Measurements from ENCODE around the gene MTR.

Gene MTR

DNA sequence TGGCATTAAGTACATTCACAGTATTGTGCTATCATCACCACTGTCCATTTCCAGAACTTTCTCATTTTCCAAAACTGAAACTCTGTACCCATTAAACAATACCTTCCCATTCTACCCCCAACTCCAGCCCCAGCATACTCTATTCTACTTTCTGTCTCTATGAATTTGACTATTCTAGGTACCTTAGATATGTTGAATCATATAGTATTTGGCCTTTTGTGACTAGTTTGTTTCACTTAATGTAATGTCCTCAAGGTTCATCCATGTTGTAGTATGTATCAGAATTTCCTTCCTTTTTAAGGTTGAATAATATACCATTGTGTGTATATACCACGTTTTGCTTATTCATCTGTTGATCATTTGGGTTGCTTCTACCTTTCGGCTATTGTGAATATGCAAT is 11.5 kb downstream of the MTR start:
- no peak for DNase-seq (ENCODE audit: low read depth, low spot score)
- no peak overlapping the region for H3K4me3 ChIP-seq (ENCODE audit: low read depth, low read length)
- no peak for TF ChIP-seq CTCF (IDR thresholded peaks at IDR 0.05; ENCODE audit: low read depth, low read length)
- in situ Hi-C loops (cut with HindIII; ENCODE audit: low sequenced_read_pairs) = no loop called here

DNA sequence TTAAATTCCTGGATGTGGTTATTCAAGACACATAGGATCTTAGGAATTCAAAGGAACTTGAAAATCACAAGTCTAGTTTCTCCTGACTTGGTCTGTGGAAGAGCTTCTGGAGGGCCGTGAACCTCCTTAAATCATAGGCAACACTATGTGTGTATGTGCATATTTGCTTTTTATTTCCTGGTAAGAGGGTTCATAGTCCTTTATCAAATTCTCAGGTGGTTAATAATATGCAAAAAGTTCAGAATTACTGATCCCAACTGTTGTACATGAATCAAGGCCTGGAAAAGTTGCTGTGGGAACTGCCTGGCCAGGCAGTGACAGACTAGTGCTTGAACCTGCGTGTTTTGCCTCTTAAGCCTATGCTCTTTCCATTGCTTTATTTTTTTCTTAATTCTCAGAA is 12.9 kb downstream of the MTR start:
- TF ChIP-seq CTCF (IDR thresholded peaks at IDR 0.05; ENCODE audit: low read depth, low read length) = no peak
- no peak overlapping the region for H3K4me3 ChIP-seq (ENCODE audit: low read depth, low read length)
- no peak for DNase-seq (ENCODE audit: low read depth, low spot score)
- in situ Hi-C loops (cut with HindIII; ENCODE audit: low sequenced_read_pairs) = no loop called here

- no peak overlapping the region for H3K4me3 ChIP-seq (ENCODE audit: low read depth, low read length)
- no peak for DNase-seq (ENCODE audit: low read depth, low spot score)
- in situ Hi-C loops (cut with HindIII; ENCODE audit: low sequenced_read_pairs) = no loop called here
- TF ChIP-seq CTCF (IDR thresholded peaks at IDR 0.05; ENCODE audit: low read depth, low read length) = no peak
Measured at GRCh38 chr1:236808564-236809130, 13.6 kb downstream of the MTR start.

DNA sequence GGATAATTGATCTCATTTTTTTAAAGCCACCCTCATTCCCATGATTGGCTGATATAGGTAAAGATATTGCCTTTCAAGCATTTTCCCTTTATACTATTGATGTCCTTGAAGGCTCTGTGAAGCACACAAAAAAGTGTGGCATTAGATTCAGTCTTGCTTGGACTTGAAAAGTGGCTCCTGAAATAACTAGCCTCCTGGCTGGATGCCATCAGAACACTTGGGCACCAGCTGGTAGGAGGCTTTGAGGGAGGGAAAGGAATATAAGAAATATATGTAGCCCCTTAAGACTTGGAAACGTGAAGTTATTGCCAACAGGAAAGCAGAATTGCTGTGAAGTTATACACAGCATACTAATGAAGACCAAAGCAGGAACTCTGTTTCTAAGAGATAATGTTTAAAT is 14.1 kb downstream of the MTR start:
- DNase-seq (ENCODE audit: low read depth, low spot score) = no peak
- in situ Hi-C loops (cut with HindIII; ENCODE audit: low sequenced_read_pairs) = no loop called here

GRCh38 chr1:236810018-236810417 is 14.9 kb downstream of the MTR start:
- in situ Hi-C loops (cut with HindIII; ENCODE audit: low sequenced_read_pairs) = no loop called here
- no peak for DNase-seq (ENCODE audit: low read depth, low spot score)
- no peak overlapping the region for H3K4me3 ChIP-seq (ENCODE audit: low read depth, low read length)
- TF ChIP-seq CTCF (IDR thresholded peaks at IDR 0.05; ENCODE audit: low read depth, low read length) = no peak

More for the DNA sequence above, 14.1 kb downstream of the MTR start:
- TF ChIP-seq CTCF (IDR thresholded peaks at IDR 0.05; ENCODE audit: low read depth, low read length) = no peak
- H3K4me3 ChIP-seq (ENCODE audit: low read depth, low read length) = no peak overlapping the region

DNA sequence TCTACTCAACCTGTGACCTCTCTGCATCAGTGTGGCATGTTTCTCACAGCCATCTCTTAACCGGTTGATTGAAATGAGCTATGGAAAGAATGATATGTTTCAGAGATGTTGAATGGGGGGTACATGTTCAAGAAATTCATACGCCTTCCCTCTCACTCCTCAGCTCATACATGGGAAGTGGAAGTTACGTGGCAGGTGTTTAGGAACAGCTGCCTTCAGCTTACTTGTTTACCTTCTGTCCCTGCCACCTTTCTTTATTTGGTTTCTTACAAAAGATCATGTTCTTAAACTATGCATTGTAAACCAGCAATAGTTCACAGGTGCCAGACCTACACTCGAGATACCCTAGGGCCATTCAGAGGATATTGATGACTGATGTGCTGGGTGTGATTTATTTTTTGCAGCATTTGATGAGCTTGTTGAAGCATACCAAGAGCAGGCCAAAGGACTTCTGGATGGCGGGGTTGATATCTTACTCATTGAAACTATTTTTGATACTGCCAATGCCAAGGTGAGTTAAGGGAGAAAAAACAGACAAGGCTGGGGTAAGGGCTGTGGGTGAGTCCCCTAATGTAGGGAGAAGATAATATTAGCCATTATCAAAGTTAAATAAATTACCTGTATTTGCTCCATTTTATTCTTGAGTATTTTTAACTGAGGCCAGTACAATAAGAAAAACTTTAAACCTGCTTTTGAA is 17.4 kb downstream of the MTR start:
- no peak for DNase-seq (ENCODE audit: low read depth, low spot score)
- no peak overlapping the region for H3K4me3 ChIP-seq (ENCODE audit: low read depth, low read length)
- in situ Hi-C loops (cut with HindIII; ENCODE audit: low sequenced_read_pairs) = no loop called here
- TF ChIP-seq CTCF (IDR thresholded peaks at IDR 0.05; ENCODE audit: low read depth, low read length) = no peak
